HepG2 (cell line): ENCODE data around the gene PIP5K1A. TPM values are rescaled to one million over a fixed set of nuclear protein-coding genes. Genes with fewer than 3 reads are reported as not detected.
A peak's percentile ranks its signal among the peaks of the same experiment; 100 is the strongest.

ENCODE experiments used
- EEA1 ChIP-seq: sonication (generic); formaldehyde crosslinking; IDR thresholded peaks from 2 replicates; pipeline ENCODE4 v1.5.1; 2020; ENCODE audit warnings: mild to moderate bottlenecking, missing genetic modification reagents, borderline replicate concordance
- NFE2 ChIP-seq: sonication (generic); formaldehyde crosslinking; IDR thresholded peaks from 2 replicates; pipeline ENCODE4 v1.4.0; 2020; ENCODE audit warnings: missing genetic modification reagents
- NONO ChIP-seq, 2 experiments: fragments of 450-650 bp in 1 of 2; sonication (generic) in 1 of 2; formaldehyde crosslinking in 1 of 2; IDR thresholded peaks in 1 of 2; conservative IDR thresholded peaks in 1 of 2; 2 replicates each; pipeline versions ENCODE4 v1.6.1 to v1.8.0; 2017 to 2022; ENCODE audit warnings: mild to moderate bottlenecking in 1 of 2, missing genetic modification reagents in 1 of 2, moderate library complexity in 1 of 2
- NR1H2 ChIP-seq: sonication (generic); formaldehyde crosslinking; IDR thresholded peaks from 2 replicates; pipeline ENCODE4 v1.8.1; 2022; ENCODE audit warnings: low read depth, missing genetic modification reagents, borderline replicate concordance
- RBAK ChIP-seq: sonication (generic); formaldehyde crosslinking; IDR thresholded peaks from 2 replicates; pipeline ENCODE4 v1.5.1; 2020; ENCODE audit warnings: mild to moderate bottlenecking, missing genetic modification reagents
- ZNF10 ChIP-seq: sonication (generic); formaldehyde crosslinking; IDR thresholded peaks from 2 replicates; pipeline ENCODE4 v1.4.0; 2020; ENCODE audit warnings: mild to moderate bottlenecking, low read depth, missing genetic modification reagents, borderline replicate concordance
- ZNF432 ChIP-seq: sonication (generic); formaldehyde crosslinking; IDR thresholded peaks from 2 replicates; pipeline ENCODE4 v1.5.0; 2020; ENCODE audit warnings: missing genetic modification reagents, mild to moderate bottlenecking, borderline replicate concordance
- ZNF614 ChIP-seq: IDR thresholded peaks from 2 replicates; pipeline ENCODE4 v1.6.1; 2018; ENCODE audit warnings: missing biosample characterization, missing genetic modification reagents, inconsistent platforms, borderline replicate concordance
- ZNF672 ChIP-seq: sonication (generic); formaldehyde crosslinking; IDR thresholded peaks from 2 replicates; pipeline ENCODE4 v1.8.1; 2022; ENCODE audit warnings: missing genetic modification reagents
- polyA plus RNA-seq, 8 experiments: library from polyadenylated mRNA; depleted of rRNA in 3 of 8; stranded (reverse) in 7 of 8; unstranded in 1 of 8; fragments of >200 nt; fragmentation: Illumina TruSeq in 4 of 8; extraction: Trizol in 4 of 8; gene quantifications; 2 replicates each; pipeline versions ENCODE4 v1.2.1 to v1.2.3, GENCODE V29; 2011 to 2016; ENCODE audit warnings: low read depth in 4 of 8, missing spikeins in 1 of 8, mixed read lengths in 1 of 8; ENCODE audit not compliant: insufficient read depth in 1 of 8
- total RNA-seq, 5 experiments: library from RNA; depleted of rRNA; stranded (reverse); fragments of >200 nt; fragmentation: Illumina TruSeq; extraction: Trizol; gene quantifications; 2 replicates each; pipeline ENCODE4 v1.2.3, GENCODE V29; 2016; ENCODE audit warnings: low read depth in 1 of 5
- TF ChIP-seq, protein P1 (sequence below): fragments of 450-650 bp; IDR thresholded peaks from 2 replicates; pipeline ENCODE4 v1.6.1; 2016
- TF ChIP-seq, protein P2 (sequence below): sonication (generic); formaldehyde crosslinking; conservative IDR thresholded peaks from 2 replicates; pipeline ENCODE4 v1.4.0; 2020; ENCODE audit warnings: missing genetic modification reagents
- TF ChIP-seq, protein P3 (sequence below), 2 experiments: fragments of 450-650 bp in 1 of 2; sonication (generic) in 1 of 2; formaldehyde crosslinking; IDR thresholded peaks; 2 replicates each; pipeline versions ENCODE4 v1.5.0 to v1.8.0; 2020 to 2022; ENCODE audit warnings: mild to moderate bottlenecking in 1 of 2, missing genetic modification reagents in 1 of 2
- TF ChIP-seq, protein P4 (sequence below): sonication (generic); formaldehyde crosslinking; IDR thresholded peaks from 2 replicates; pipeline ENCODE4 v1.5.0; 2020; ENCODE audit warnings: missing genetic modification reagents
- TF ChIP-seq, protein P5 (sequence below): sonication (generic); formaldehyde crosslinking; IDR thresholded peaks from 2 replicates; pipeline ENCODE4 v1.4.0; 2020; ENCODE audit warnings: missing genetic modification reagents, borderline replicate concordance
- TF ChIP-seq, protein P6 (sequence below): sonication (generic); formaldehyde crosslinking; IDR thresholded peaks from 2 replicates; pipeline ENCODE4 v1.8.0; 2022; ENCODE audit warnings: missing genetic modification reagents, mild to moderate bottlenecking, inconsistent platforms, borderline replicate concordance
- TF ChIP-seq, protein P7 (sequence below): sonication (generic); formaldehyde crosslinking; IDR thresholded peaks from 2 replicates; pipeline ENCODE4 v1.4.0; 2020; ENCODE audit warnings: missing genetic modification reagents

Gene PIP5K1A
- total and polyA plus RNA-seq, 2 of the 13 experiments (the other 11 are each of a cell fraction or from before 2014, with no cell fraction given) = 45.3 to 65.1 TPM

DNA sequence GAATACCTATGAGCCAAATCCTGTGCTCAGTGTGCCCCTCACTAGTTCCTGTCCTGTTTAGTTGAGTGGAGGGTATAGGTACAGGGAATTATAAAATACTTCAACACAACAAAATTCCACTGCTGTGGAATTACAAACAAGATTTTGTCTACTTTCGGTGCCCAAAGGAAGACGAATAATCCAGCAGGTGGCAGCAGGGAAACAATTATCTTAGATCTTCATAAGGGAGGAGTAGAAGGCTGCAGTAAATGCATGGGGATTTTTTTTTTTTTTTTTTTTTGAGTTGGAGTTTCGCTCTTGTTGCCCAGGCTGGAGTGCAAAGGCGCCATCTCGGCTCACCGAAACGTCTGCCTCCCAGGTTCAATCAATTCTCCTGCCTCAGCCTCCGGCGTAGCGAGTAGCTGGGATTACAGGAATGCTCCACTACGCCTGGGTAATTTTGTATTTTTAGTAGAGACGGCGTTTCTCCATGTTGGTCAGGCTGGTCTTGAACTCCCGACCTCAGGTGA, 2.0 kb upstream of the PIP5K1A start (continued):
- TF ChIP-seq, protein P1, sequence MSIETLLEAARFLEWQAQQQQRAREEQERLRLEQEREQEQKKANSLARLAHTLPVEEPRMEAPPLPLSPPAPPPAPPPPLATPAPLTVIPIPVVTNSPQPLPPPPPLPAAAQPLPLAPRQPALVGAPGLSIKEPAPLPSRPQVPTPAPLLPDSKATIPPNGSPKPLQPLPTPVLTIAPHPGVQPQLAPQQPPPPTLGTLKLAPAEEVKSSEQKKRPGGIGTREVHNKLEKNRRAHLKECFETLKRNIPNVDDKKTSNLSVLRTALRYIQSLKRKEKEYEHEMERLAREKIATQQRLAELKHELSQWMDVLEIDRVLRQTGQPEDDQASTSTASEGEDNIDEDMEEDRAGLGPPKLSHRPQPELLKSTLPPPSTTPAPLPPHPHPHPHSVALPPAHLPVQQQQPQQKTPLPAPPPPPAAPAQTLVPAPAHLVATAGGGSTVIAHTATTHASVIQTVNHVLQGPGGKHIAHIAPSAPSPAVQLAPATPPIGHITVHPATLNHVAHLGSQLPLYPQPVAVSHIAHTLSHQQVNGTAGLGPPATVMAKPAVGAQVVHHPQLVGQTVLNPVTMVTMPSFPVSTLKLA = no peak
- no peak for TF ChIP-seq ZNF672 (CRISPR knock-in tag)
- no peak for TF ChIP-seq EEA1 (CRISPR knock-in tag)
- TF ChIP-seq, protein P2, sequence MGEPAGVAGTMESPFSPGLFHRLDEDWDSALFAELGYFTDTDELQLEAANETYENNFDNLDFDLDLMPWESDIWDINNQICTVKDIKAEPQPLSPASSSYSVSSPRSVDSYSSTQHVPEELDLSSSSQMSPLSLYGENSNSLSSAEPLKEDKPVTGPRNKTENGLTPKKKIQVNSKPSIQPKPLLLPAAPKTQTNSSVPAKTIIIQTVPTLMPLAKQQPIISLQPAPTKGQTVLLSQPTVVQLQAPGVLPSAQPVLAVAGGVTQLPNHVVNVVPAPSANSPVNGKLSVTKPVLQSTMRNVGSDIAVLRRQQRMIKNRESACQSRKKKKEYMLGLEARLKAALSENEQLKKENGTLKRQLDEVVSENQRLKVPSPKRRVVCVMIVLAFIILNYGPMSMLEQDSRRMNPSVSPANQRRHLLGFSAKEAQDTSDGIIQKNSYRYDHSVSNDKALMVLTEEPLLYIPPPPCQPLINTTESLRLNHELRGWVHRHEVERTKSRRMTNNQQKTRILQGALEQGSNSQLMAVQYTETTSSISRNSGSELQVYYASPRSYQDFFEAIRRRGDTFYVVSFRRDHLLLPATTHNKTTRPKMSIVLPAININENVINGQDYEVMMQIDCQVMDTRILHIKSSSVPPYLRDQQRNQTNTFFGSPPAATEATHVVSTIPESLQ = no peak
- TF ChIP-seq NFE2 = no peak
- TF ChIP-seq, protein P3, sequence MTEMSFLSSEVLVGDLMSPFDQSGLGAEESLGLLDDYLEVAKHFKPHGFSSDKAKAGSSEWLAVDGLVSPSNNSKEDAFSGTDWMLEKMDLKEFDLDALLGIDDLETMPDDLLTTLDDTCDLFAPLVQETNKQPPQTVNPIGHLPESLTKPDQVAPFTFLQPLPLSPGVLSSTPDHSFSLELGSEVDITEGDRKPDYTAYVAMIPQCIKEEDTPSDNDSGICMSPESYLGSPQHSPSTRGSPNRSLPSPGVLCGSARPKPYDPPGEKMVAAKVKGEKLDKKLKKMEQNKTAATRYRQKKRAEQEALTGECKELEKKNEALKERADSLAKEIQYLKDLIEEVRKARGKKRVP (CRISPR knock-in tag; IDR thresholded peaks at IDR 0.05) = peak in 1 of 2 experiments; percentile 48; a peak in 2 of 4 replicates
- TF ChIP-seq ZNF10 (CRISPR knock-in tag) = no peak
- TF ChIP-seq RBAK (CRISPR knock-in tag) = no peak
- TF ChIP-seq, protein P4, sequence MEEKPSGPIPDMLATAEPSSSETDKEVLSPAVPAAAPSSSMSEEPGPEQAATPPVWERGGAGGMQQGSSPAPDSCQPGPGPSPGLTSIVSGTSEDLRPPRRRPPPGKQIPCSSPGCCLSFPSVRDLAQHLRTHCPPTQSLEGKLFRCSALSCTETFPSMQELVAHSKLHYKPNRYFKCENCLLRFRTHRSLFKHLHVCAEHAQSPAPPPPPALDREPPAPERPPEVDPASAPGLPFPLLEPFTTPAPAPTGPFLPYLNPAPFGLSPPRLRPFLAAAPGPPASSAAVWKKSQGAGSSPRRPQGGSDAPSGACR (CRISPR knock-in tag) = no peak
- no peak for TF ChIP-seq ZNF432 (CRISPR knock-in tag)
- TF ChIP-seq, protein P5, sequence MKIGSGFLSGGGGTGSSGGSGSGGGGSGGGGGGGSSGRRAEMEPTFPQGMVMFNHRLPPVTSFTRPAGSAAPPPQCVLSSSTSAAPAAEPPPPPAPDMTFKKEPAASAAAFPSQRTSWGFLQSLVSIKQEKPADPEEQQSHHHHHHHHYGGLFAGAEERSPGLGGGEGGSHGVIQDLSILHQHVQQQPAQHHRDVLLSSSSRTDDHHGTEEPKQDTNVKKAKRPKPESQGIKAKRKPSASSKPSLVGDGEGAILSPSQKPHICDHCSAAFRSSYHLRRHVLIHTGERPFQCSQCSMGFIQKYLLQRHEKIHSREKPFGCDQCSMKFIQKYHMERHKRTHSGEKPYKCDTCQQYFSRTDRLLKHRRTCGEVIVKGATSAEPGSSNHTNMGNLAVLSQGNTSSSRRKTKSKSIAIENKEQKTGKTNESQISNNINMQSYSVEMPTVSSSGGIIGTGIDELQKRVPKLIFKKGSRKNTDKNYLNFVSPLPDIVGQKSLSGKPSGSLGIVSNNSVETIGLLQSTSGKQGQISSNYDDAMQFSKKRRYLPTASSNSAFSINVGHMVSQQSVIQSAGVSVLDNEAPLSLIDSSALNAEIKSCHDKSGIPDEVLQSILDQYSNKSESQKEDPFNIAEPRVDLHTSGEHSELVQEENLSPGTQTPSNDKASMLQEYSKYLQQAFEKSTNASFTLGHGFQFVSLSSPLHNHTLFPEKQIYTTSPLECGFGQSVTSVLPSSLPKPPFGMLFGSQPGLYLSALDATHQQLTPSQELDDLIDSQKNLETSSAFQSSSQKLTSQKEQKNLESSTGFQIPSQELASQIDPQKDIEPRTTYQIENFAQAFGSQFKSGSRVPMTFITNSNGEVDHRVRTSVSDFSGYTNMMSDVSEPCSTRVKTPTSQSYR (CRISPR knock-in tag) = no peak
- no peak for TF ChIP-seq NR1H2 (CRISPR knock-in tag)
- no peak for TF ChIP-seq NONO (IDR thresholded peaks at IDR 0.05)
- TF ChIP-seq NONO (CRISPR knock-in tag; conservative IDR thresholded peaks at IDR 0.05) = 0 out of 2 replicates have a peak, but pooled peaks have one; percentile 6
- TF ChIP-seq, protein P6, sequence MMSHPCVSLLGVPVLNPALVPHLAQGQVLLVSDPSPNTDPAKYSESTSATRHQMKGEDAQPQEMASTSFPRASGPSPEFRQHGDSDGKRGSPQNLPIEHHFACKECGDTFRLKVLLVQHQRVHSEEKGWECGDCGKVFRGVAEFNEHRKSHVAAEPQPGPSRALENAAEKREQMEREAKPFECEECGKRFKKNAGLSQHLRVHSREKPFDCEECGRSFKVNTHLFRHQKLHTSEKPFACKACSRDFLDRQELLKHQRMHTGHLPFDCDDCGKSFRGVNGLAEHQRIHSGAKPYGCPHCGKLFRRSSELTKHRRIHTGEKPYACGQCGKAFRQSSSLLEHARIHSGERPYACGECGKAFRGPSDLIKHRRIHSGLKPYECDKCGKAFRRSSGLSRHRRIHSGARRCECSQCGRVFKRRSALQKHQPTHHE (CRISPR knock-in tag) = no peak
- TF ChIP-seq, protein P7, sequence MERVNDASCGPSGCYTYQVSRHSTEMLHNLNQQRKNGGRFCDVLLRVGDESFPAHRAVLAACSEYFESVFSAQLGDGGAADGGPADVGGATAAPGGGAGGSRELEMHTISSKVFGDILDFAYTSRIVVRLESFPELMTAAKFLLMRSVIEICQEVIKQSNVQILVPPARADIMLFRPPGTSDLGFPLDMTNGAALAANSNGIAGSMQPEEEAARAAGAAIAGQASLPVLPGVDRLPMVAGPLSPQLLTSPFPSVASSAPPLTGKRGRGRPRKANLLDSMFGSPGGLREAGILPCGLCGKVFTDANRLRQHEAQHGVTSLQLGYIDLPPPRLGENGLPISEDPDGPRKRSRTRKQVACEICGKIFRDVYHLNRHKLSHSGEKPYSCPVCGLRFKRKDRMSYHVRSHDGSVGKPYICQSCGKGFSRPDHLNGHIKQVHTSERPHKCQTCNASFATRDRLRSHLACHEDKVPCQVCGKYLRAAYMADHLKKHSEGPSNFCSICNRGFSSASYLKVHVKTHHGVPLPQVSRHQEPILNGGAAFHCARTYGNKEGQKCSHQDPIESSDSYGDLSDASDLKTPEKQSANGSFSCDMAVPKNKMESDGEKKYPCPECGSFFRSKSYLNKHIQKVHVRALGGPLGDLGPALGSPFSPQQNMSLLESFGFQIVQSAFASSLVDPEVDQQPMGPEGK (CRISPR knock-in tag) = no peak
- no peak for TF ChIP-seq ZNF614
